ENCODE results near the gene FARS2. TPM values are rescaled to one million over a fixed set of nuclear protein-coding genes. Genes with fewer than 3 reads are reported as not detected.

The FARS2 gene
- polyA plus RNA-seq, 3 donors: 12.2 to 21.6 (median 17.7) TPM

DNA sequence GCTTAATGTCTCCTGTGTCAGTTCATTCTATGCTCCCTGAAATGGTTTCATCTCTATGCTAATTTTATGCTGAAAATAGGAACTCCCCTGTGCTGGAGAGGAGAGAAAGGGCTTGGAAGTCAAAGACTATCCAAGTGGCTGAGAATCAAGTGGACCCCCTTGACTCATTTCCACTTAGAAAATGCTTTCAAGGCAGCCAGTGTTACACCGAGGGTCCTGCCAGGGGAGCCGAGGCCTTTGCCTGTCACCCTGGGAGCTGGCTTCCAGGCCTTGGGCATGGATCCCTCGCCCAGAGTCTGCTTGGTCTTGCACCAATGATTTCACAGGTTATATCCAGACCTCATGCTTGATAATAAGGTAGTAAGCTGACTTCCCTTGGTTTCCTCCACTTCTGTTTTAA, 402.8 kb downstream of the FARS2 start:
- Histone ChIP-seq H3K36me3 (replicated peaks in 1 of 2; ENCODE audit: control insufficient read depth in 1 of 2, insufficient read depth in 2 of 2, low read length in 2 of 2) (no peaks in the 10 kb centered on the region), H4K20me1 (ENCODE audit: insufficient read depth, low read length) (no peaks in the 10 kb centered on the region), H2AFZ (ENCODE audit: insufficient read depth, low read depth, low read length, poor library complexity, severe bottlenecking) (no peak overlapping the region), H3K4me2 (replicated peaks; ENCODE audit: extremely low read depth, low read length, poor library complexity, severe bottlenecking) (no peak overlapping the region), H3K4me3 (replicated peaks in 1 of 3; ENCODE audit: low read depth in 2 of 3, low read length in 3 of 3) (no peak overlapping the region), H3K27ac (ENCODE audit: low read depth in 1 of 2, low read length in 2 of 2) (no peak overlapping the region), H3K4me1 (ENCODE audit: control insufficient read depth in 1 of 2, insufficient read depth in 2 of 2, low read length in 2 of 2) (peaks cover 0 to 8% of the 10 kb centered on the region in 2 donors), H3K27me3 (ENCODE audit: control insufficient read depth in 2 of 2, insufficient read depth in 2 of 2, low read length in 2 of 2) (no peaks in the 10 kb centered on the region), H3K9me3 (replicated peaks in 1 of 2; ENCODE audit: control insufficient read depth in 1 of 2, insufficient read depth in 1 of 2, low read length in 2 of 2) (no peaks in the 10 kb centered on the region), H3K79me2 (ENCODE audit: insufficient read depth, low read length) (no peaks in the 10 kb centered on the region), H3K9ac (ENCODE audit: insufficient read depth, low read length, poor library complexity, severe bottlenecking) (no peak overlapping the region)
- H3K27ac Mint-ChIP-seq: no peak overlapping the region
- intact Hi-C loops (cut with micrococcal nuclease): no loop called here
- peaks cover 0 to 8% (median 0%) of the 10 kb centered on the region in 7 donors for H3K9me3 Mint-ChIP-seq
- 94% methylated on average over 2 of the region's 3 CpGs for WGBS (ENCODE audit: insufficient coverage)
- H3K4me1 Mint-ChIP-seq: peaks cover 8% of the 10 kb centered on the region
- H3K36me3 Mint-ChIP-seq: peaks cover 0 to 15% of the 10 kb centered on the region in 2 donors
- TF ChIP-seq, protein P1, sequence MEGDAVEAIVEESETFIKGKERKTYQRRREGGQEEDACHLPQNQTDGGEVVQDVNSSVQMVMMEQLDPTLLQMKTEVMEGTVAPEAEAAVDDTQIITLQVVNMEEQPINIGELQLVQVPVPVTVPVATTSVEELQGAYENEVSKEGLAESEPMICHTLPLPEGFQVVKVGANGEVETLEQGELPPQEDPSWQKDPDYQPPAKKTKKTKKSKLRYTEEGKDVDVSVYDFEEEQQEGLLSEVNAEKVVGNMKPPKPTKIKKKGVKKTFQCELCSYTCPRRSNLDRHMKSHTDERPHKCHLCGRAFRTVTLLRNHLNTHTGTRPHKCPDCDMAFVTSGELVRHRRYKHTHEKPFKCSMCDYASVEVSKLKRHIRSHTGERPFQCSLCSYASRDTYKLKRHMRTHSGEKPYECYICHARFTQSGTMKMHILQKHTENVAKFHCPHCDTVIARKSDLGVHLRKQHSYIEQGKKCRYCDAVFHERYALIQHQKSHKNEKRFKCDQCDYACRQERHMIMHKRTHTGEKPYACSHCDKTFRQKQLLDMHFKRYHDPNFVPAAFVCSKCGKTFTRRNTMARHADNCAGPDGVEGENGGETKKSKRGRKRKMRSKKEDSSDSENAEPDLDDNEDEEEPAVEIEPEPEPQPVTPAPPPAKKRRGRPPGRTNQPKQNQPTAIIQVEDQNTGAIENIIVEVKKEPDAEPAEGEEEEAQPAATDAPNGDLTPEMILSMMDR (IDR thresholded peaks at IDR 0.05): no peak
- DNase-seq: no peak
- H3K27me3 Mint-ChIP-seq (ENCODE audit: low read depth in 3 of 3): peaks cover 1 to 2% (median 2%) of the 10 kb centered on the region in 3 donors
- no peak overlapping the region for H3K4me3 Mint-ChIP-seq

- H3K4me2 ChIP-seq (replicated peaks; ENCODE audit: extremely low read depth, low read length, poor library complexity, severe bottlenecking): no peak overlapping the region
- no peak overlapping the region for H3K27ac ChIP-seq (ENCODE audit: low read depth in 1 of 2, low read length in 2 of 2)
- peaks cover 0 to 6% of the 10 kb centered on the region in 2 donors for H3K4me1 ChIP-seq (ENCODE audit: control insufficient read depth in 1 of 2, insufficient read depth in 2 of 2, low read length in 2 of 2)
- H3K9me3 ChIP-seq (replicated peaks in 1 of 2; ENCODE audit: control insufficient read depth in 1 of 2, insufficient read depth in 1 of 2, low read length in 2 of 2): no peaks in the 10 kb centered on the region
- no peak for DNase-seq
- H3K27me3 ChIP-seq (ENCODE audit: control insufficient read depth in 2 of 2, insufficient read depth in 2 of 2, low read length in 2 of 2): no peaks in the 10 kb centered on the region
- Mint-ChIP-seq H3K4me1 (peaks cover 7% of the 10 kb centered on the region), H3K36me3 (peaks cover 0 to 15% of the 10 kb centered on the region in 2 donors), H3K9me3 (peaks cover 0 to 8% (median 0%) of the 10 kb centered on the region in 7 donors), H3K27me3 (ENCODE audit: low read depth in 3 of 3) (peaks cover 1 to 2% (median 2%) of the 10 kb centered on the region in 3 donors), H3K4me3 (no peak overlapping the region), H3K27ac (peak overlapping the region in 1 of 7 donors; percentile 36)
- no peak overlapping the region for H3K4me3 ChIP-seq (replicated peaks in 1 of 3; ENCODE audit: low read depth in 2 of 3, low read length in 3 of 3)
- H3K36me3 ChIP-seq (replicated peaks in 1 of 2; ENCODE audit: control insufficient read depth in 1 of 2, insufficient read depth in 2 of 2, low read length in 2 of 2): no peaks in the 10 kb centered on the region
- no peaks in the 10 kb centered on the region for H4K20me1 ChIP-seq (ENCODE audit: insufficient read depth, low read length)
- 94% methylated on average over 6 of the region's 8 CpGs for WGBS (ENCODE audit: insufficient coverage)
- no peak overlapping the region for H2AFZ ChIP-seq (ENCODE audit: insufficient read depth, low read depth, low read length, poor library complexity, severe bottlenecking)
- H3K79me2 ChIP-seq (ENCODE audit: insufficient read depth, low read length): no peaks in the 10 kb centered on the region
- H3K9ac ChIP-seq (ENCODE audit: insufficient read depth, low read length, poor library complexity, severe bottlenecking): no peak overlapping the region
- intact Hi-C loops (cut with micrococcal nuclease): no loop called here
- TF ChIP-seq, protein P1 (IDR thresholded peaks at IDR 0.05): no peak
Observed at GRCh38 chr6:5665173-5665572, 403.9 kb downstream of the FARS2 start.

All from CD14-positive monocyte (primary cell).